Muscle of leg (tissue), 11 donors: Measurements from ENCODE around the gene PABPN1. TPM values are rescaled to one million over a fixed set of nuclear protein-coding genes. Genes with fewer than 3 reads are reported as not detected.

Experiments used
- DNase-seq: peaks from one replicate; pipeline ENCODE4 v3.0.0; 2013
- H3K27ac ChIP-seq: one replicate; pipeline ENCODE4 v1.5.1; 2013; ENCODE audit warnings: mild to moderate bottlenecking, low read length, control low read depth
- H3K27me3 ChIP-seq: one replicate; pipeline ENCODE4 v1.6.1; 2013; ENCODE audit warnings: low read length; ENCODE audit not compliant: control insufficient read depth, insufficient read depth
- H3K36me3 ChIP-seq: one replicate; pipeline ENCODE4 v1.6.1; 2013; ENCODE audit warnings: low read length; ENCODE audit not compliant: control insufficient read depth, insufficient read depth
- H3K4me1 ChIP-seq: one replicate; pipeline ENCODE4 v1.6.1; 2013; ENCODE audit warnings: low read length; ENCODE audit not compliant: control insufficient read depth, insufficient read depth
- H3K4me3 ChIP-seq: one replicate; pipeline ENCODE4 v1.5.1; 2013; ENCODE audit warnings: low read length, control low read depth
- H3K9me3 ChIP-seq: replicated peaks from 2 replicates; pipeline ENCODE4 v1.6.1; 2013; ENCODE audit warnings: low read depth, low read length; ENCODE audit not compliant: control insufficient read depth
- WGBS: methylation state at CpG from one replicate; pipeline ENCODE4 v1.1.5; 2013; ENCODE audit warnings: missing lambda C conversion rate; ENCODE audit not compliant: insufficient coverage; 5-methylcytosine and 5-hydroxymethylcytosine counted together
- polyA plus RNA-seq, 8 donors: library from polyadenylated mRNA; unstranded; fragments of 120-200 nt; gene quantifications; one replicate each; pipeline versions ENCODE4 v1.2.1 to v1.2.3, GENCODE V29; 2013; ENCODE audit warnings: inconsistent platforms in 1 of 8, low replicate concordance in 1 of 8; ENCODE audit not compliant: insufficient read length in 8 of 8, insufficient read depth in 1 of 8
- total RNA-seq: library from RNA; stranded (reverse); fragments of 120-200 nt; gene quantifications from one replicate; pipeline ENCODE4 v1.2.4, GENCODE V29; 2013

The PABPN1 gene
- total and polyA plus RNA-seq, 9 donors: 58.2 to 134 (median 122) TPM

DNA sequence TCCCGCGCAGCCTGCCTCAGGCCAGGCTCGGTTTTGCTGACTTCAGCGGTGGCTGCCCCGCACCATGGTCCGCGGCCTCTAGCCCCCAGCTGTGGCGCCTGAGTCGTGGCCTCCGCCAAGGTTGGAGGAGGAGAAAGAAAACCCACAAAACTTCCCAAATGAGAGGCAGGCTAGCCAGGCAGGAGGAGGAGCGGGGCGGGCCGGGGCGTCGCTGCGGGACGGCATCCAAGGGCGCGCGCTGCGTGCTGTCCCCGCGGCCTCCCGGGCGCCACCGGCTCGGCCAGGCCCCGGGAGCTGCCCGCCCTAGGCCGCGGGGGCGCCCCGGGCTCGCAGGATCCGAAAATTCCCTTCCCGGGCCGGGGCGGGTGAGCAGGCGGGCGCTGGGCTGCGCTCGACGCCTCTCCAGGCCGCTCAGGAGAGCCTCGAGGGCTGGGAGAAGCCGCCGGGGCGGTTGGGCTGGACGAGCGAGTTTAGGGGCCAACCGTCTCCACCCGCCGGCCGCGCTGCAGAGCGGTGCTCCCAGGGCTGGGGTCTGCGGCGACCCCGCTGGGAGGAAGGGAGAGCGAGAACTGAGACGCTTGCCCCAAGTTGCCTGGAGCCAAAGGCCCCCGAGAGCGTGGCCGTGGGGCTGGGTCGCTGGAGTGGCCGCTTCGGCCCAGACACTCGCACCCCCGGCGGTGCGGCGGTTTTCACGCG, 43.9 kb downstream of the PABPN1 start, which contains the start of gene EFS:
TSS of gene EFS (minus strand) at position 137 of the 696 bp plus-strand sequence. CDS start 147 bp downstream, outside the sequence.
- Histone ChIP-seq H3K27me3 (peaks cover 20% of the 10 kb centered on the region), H3K9me3 (no peaks in the 10 kb centered on the region), H3K27ac (peak within 1 kb of the TSS; percentile 96), H3K4me1 (peaks cover 47% of the 10 kb centered on the region), H3K4me3 (peak within 1 kb of the TSS; percentile 76), H3K36me3 (peaks cover 32% of the 10 kb centered on the region)
- WGBS: under 1% methylated on average over 74 of the region's 74 CpGs
- DNase-seq: peak; percentile 88

- peak; percentile 96 for DNase-seq
- Histone ChIP-seq H3K4me3 (peak overlapping the region; percentile 76), H3K27ac (peak overlapping the region; percentile 96), H3K4me1 (peaks cover 40% of the 10 kb centered on the region), H3K9me3 (no peaks in the 10 kb centered on the region), H3K27me3 (peaks cover 24% of the 10 kb centered on the region), H3K36me3 (peaks cover 25% of the 10 kb centered on the region)
- 2% methylated on average over 29 of the region's 51 CpGs for WGBS
Measured at GRCh38 chr14:23365732-23366425, 44.6 kb downstream of the PABPN1 start.

- Histone ChIP-seq H3K27me3 (peaks cover 24% of the 10 kb centered on the region), H3K4me3 (peak overlapping the region; percentile 34), H3K27ac (peak overlapping the region; percentile 96), H3K4me1 (peaks cover 36% of the 10 kb centered on the region), H3K9me3 (no peaks in the 10 kb centered on the region), H3K36me3 (peaks cover 20% of the 10 kb centered on the region)
- WGBS: 3% methylated on average over 30 of the region's 34 CpGs
- peak; percentile 90 for DNase-seq
Measured at GRCh38 chr14:23366426-23366921, 45.2 kb downstream of the PABPN1 start.

GRCh38 chr14:23370221-23370620, 49.0 kb downstream of the PABPN1 start:
- H3K27me3 ChIP-seq: peaks cover 12% of the 10 kb centered on the region
- H3K9me3 ChIP-seq: no peaks in the 10 kb centered on the region
- 17% methylated on average over 1 of the region's 1 CpG for WGBS
- no peak for DNase-seq
- H3K4me1 ChIP-seq: peaks cover 13% of the 10 kb centered on the region
- H3K36me3 ChIP-seq: no peaks in the 10 kb centered on the region
- no peak overlapping the region for H3K27ac ChIP-seq
- H3K4me3 ChIP-seq: no peak overlapping the region

DNA sequence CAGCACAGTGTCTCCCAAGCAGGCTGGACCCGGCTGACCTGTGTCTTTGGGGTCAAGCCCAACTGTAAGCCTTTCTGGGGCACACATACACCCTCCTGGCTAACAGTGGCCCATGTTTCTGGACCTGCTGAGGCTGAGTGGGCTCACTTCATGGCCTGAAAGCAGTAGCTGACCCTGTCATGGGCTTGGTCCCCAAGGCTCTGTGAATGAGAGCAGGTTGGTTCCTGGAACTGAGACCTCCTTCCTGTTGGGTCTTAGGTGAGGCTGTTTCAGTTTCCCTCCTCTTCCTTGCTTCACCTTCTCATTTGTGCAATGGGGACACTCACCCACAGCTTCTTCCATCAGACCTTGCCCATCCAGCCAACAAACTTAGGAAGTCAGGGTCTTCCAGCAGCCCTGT, 50.6 kb downstream of the PABPN1 start:
- H3K4me3 ChIP-seq: no peak overlapping the region
- no peaks in the 10 kb centered on the region for H3K36me3 ChIP-seq
- H3K27me3 ChIP-seq: peaks cover 12% of the 10 kb centered on the region
- DNase-seq: no peak
- WGBS: no CpG with 5 or more reads among the region's 1 CpG
- H3K27ac ChIP-seq: no peak overlapping the region
- H3K4me1 ChIP-seq: peaks cover 13% of the 10 kb centered on the region
- H3K9me3 ChIP-seq: no peaks in the 10 kb centered on the region

DNA sequence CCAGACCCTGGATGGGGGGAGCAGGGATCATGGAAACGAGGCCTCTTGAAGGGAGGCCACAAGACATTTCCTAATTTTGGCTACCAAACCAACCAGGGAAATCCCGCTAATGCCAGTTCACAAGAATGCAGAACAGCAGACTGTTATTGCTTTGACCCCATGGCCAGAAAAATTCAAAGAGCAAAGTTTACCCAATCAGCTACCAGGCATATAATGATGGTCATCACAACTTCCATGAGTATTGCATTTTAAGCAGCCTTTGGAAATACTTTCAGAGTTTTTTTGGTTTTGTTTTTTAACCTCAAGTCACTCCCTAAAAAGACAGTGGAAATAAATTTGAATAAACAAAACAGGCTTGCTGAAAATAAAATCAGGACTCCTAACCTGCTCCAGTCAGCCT, 51.3 kb downstream of the PABPN1 start, which contains the start of gene IL25:
TSS of gene IL25 (plus strand) at position 301 of the 400 bp plus-strand sequence.
- WGBS: 71% methylated on average over 1 of the region's 2 CpGs
- H3K9me3 ChIP-seq: no peaks in the 10 kb centered on the region
- H3K4me3 ChIP-seq: no peak within 1 kb of the TSS
- H3K27me3 ChIP-seq: peaks cover 13% of the 10 kb centered on the region
- no peaks in the 10 kb centered on the region for H3K36me3 ChIP-seq
- peaks cover 12% of the 10 kb centered on the region for H3K4me1 ChIP-seq
- DNase-seq: no peak
- no peak within 1 kb of the TSS for H3K27ac ChIP-seq

GRCh38 chr14:23373041-23373440, 51.8 kb downstream of the PABPN1 start:
- Histone ChIP-seq H3K27ac (no peak overlapping the region), H3K9me3 (no peaks in the 10 kb centered on the region), H3K27me3 (peaks cover 9% of the 10 kb centered on the region), H3K36me3 (no peaks in the 10 kb centered on the region), H3K4me1 (peaks cover 11% of the 10 kb centered on the region), H3K4me3 (no peak overlapping the region)
- DNase-seq: no peak
- WGBS: no CpG with 5 or more reads among the region's 3 CpGs

Other genes starting within 250 kb of the PABPN1 start
- 72.5 TPM for gene ACIN1, start 226.3 kb upstream of the PABPN1 start, total RNA-seq
- gene ACIN1, start 226.3 kb upstream of the PABPN1 start, polyA plus RNA-seq: 100 to 1,000 TPM; 121 to 157 (median 135) TPM
- 46.0 TPM for gene C14orf119, start 226.0 kb upstream of the PABPN1 start, total RNA-seq
- gene C14orf119, start 226.0 kb upstream of the PABPN1 start, polyA plus RNA-seq: 10 to 100 TPM; 47.4 to 68.2 (median 54.6) TPM
- gene CIROP, start 216.5 kb upstream of the PABPN1 start, total RNA-seq: not detected
- gene CIROP, start 216.5 kb upstream of the PABPN1 start, polyA plus RNA-seq: not detected
- 0.13 TPM for gene CEBPE, start 202.2 kb upstream of the PABPN1 start, total RNA-seq
- gene CEBPE, start 202.2 kb upstream of the PABPN1 start, polyA plus RNA-seq: under 1 TPM; 0.12 to 0.33 (median 0.16) TPM
- 4.2 TPM for gene SLC7A8, start 137.8 kb upstream of the PABPN1 start, total RNA-seq
- gene SLC7A8, start 137.8 kb upstream of the PABPN1 start, polyA plus RNA-seq: 10 to 100 TPM in 2 of 8 donors, 1 to 10 TPM in 6; 2.6 to 10.6 (median 5.0) TPM
- gene RNF212B, start 83.5 kb upstream of the PABPN1 start, total RNA-seq: not detected
- gene RNF212B, start 83.5 kb upstream of the PABPN1 start, polyA plus RNA-seq: under 1 TPM in 1 of 8 donors, not detected in 7; 0.52 TPM
- gene HOMEZ, start 35.3 kb upstream of the PABPN1 start, total RNA-seq: 8.6 TPM
- 10 to 100 TPM in 5 of 8 donors, 1 to 10 TPM in 3; 8.9 to 12.6 (median 11.1) TPM for gene HOMEZ, start 35.3 kb upstream of the PABPN1 start, polyA plus RNA-seq
- 7.5 TPM for gene PPP1R3E, start 18.6 kb upstream of the PABPN1 start, total RNA-seq
- 10 to 100 TPM in 5 of 8 donors, 1 to 10 TPM in 3; 8.0 to 19.2 (median 12.3) TPM for gene PPP1R3E, start 18.6 kb upstream of the PABPN1 start, polyA plus RNA-seq
- gene BCL2L2, start 14.6 kb upstream of the PABPN1 start, total RNA-seq: 15.1 TPM
- gene BCL2L2, start 14.6 kb upstream of the PABPN1 start, polyA plus RNA-seq: 10 to 100 TPM; 26.1 to 39.3 (median 31.6) TPM
- gene SLC22A17, start 31.4 kb downstream of the PABPN1 start, total RNA-seq: 15.5 TPM
- 10 to 100 TPM; 18.2 to 26.8 (median 20.3) TPM for gene SLC22A17, start 31.4 kb downstream of the PABPN1 start, polyA plus RNA-seq
- gene EFS, start 43.7 kb downstream of the PABPN1 start, total RNA-seq: 20.8 TPM
- gene EFS, start 43.7 kb downstream of the PABPN1 start, polyA plus RNA-seq: 10 to 100 TPM; 35.1 to 51.4 (median 45.4) TPM
- not detected for gene IL25, start 51.4 kb downstream of the PABPN1 start, total RNA-seq
- gene IL25, start 51.4 kb downstream of the PABPN1 start, polyA plus RNA-seq: not detected
- 1.1 TPM for gene CMTM5, start 55.6 kb downstream of the PABPN1 start, total RNA-seq
- gene CMTM5, start 55.6 kb downstream of the PABPN1 start, polyA plus RNA-seq: 1 to 10 TPM in 6 of 8 donors, under 1 TPM in 2; 0.88 to 4.5 (median 2.5) TPM
- gene MYH6, start 86.8 kb downstream of the PABPN1 start, total RNA-seq: 0.66 TPM
- gene MYH6, start 86.8 kb downstream of the PABPN1 start, polyA plus RNA-seq: 1 to 10 TPM; 3.4 to 7.2 (median 4.4) TPM
- gene MYH7, start 114.2 kb downstream of the PABPN1 start, total RNA-seq: 124 TPM
- gene MYH7, start 114.2 kb downstream of the PABPN1 start, polyA plus RNA-seq: 100 to 1,000 TPM; 345 to 948 (median 605) TPM
- 45.8 TPM for gene NGDN, start 148.2 kb downstream of the PABPN1 start, total RNA-seq
- gene NGDN, start 148.2 kb downstream of the PABPN1 start, polyA plus RNA-seq: 10 to 100 TPM; 37.0 to 46.9 (median 39.6) TPM
- 0.35 TPM for gene ZFHX2, start 230.3 kb downstream of the PABPN1 start, total RNA-seq
- gene ZFHX2, start 230.3 kb downstream of the PABPN1 start, polyA plus RNA-seq: 1 to 10 TPM; 1.2 to 2.5 (median 1.8) TPM
- gene THTPA, start 234.8 kb downstream of the PABPN1 start, total RNA-seq: 8.2 TPM
- 10 to 100 TPM; 11.1 to 14.2 (median 13.4) TPM for gene THTPA, start 234.8 kb downstream of the PABPN1 start, polyA plus RNA-seq
- gene AP1G2, start 246.3 kb downstream of the PABPN1 start, total RNA-seq: 9.5 TPM
- 10 to 100 TPM; 13.9 to 30.0 (median 19.7) TPM for gene AP1G2, start 246.3 kb downstream of the PABPN1 start, polyA plus RNA-seq